Peyer's patch (tissue), 4 donors: ENCODE measurements around the gene APBA1.

Source experiments
- POLR2A ChIP-seq, 2 donors: fragments of 450-650 bp; IDR thresholded peaks; one replicate each; pipeline ENCODE4 v1.5.1; 2017; ENCODE audit warnings: antibody characterized with exemption in 2 of 2, mild to moderate bottlenecking in 2 of 2, moderate library complexity in 2 of 2
- TF ChIP-seq, protein P1 (sequence below), 6 experiments: fragments of 450-650 bp in 4 of 6; fragments of 200-600 bp in 2 of 6; sonication (generic) in 1 of 6; IDR thresholded peaks; one replicate each; pipeline ENCODE4 v1.5.1; 2017 to 2019; ENCODE audit warnings: antibody characterized with exemption in 6 of 6, mild to moderate bottlenecking in 3 of 6, moderate library complexity in 1 of 6

- TF ChIP-seq, protein P1, sequence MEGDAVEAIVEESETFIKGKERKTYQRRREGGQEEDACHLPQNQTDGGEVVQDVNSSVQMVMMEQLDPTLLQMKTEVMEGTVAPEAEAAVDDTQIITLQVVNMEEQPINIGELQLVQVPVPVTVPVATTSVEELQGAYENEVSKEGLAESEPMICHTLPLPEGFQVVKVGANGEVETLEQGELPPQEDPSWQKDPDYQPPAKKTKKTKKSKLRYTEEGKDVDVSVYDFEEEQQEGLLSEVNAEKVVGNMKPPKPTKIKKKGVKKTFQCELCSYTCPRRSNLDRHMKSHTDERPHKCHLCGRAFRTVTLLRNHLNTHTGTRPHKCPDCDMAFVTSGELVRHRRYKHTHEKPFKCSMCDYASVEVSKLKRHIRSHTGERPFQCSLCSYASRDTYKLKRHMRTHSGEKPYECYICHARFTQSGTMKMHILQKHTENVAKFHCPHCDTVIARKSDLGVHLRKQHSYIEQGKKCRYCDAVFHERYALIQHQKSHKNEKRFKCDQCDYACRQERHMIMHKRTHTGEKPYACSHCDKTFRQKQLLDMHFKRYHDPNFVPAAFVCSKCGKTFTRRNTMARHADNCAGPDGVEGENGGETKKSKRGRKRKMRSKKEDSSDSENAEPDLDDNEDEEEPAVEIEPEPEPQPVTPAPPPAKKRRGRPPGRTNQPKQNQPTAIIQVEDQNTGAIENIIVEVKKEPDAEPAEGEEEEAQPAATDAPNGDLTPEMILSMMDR (IDR thresholded peaks at IDR 0.05): no peak
- TF ChIP-seq POLR2A (IDR thresholded peaks at IDR 0.05): no peak
Observed at GRCh38 chr9:69556707-69557106, 115.5 kb downstream of the APBA1 start.
